LNCAP (cell line): ENCODE data around the gene CNOT8.

Experiments used
- TF ChIP-seq, protein P1 (sequence below): fragments of 450-650 bp; IDR thresholded peaks from 2 replicates; pipeline ENCODE4 v1.5.1; 2017; ENCODE audit warnings: mild to moderate bottlenecking

Gene CNOT8

DNA sequence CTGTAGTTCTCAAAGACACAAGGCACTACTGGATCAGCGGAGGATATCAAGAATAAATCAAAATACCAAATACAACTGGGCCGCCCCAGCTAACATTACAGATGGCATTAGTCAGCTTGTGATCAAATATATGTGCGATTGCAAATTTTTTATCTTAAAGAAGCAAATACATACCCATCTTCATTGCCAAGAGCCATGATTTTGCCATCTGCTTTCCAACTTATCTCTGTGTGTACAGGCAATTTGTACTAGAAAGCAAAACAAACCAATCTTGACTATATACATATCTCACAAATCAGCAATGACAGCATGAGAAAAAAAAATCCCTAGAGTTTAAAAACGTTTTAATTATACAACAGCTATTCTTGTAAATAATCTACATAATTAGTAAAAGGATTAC is 59.3 kb downstream of the CNOT8 start:
- TF ChIP-seq, protein P1, sequence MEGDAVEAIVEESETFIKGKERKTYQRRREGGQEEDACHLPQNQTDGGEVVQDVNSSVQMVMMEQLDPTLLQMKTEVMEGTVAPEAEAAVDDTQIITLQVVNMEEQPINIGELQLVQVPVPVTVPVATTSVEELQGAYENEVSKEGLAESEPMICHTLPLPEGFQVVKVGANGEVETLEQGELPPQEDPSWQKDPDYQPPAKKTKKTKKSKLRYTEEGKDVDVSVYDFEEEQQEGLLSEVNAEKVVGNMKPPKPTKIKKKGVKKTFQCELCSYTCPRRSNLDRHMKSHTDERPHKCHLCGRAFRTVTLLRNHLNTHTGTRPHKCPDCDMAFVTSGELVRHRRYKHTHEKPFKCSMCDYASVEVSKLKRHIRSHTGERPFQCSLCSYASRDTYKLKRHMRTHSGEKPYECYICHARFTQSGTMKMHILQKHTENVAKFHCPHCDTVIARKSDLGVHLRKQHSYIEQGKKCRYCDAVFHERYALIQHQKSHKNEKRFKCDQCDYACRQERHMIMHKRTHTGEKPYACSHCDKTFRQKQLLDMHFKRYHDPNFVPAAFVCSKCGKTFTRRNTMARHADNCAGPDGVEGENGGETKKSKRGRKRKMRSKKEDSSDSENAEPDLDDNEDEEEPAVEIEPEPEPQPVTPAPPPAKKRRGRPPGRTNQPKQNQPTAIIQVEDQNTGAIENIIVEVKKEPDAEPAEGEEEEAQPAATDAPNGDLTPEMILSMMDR: no peak

DNA sequence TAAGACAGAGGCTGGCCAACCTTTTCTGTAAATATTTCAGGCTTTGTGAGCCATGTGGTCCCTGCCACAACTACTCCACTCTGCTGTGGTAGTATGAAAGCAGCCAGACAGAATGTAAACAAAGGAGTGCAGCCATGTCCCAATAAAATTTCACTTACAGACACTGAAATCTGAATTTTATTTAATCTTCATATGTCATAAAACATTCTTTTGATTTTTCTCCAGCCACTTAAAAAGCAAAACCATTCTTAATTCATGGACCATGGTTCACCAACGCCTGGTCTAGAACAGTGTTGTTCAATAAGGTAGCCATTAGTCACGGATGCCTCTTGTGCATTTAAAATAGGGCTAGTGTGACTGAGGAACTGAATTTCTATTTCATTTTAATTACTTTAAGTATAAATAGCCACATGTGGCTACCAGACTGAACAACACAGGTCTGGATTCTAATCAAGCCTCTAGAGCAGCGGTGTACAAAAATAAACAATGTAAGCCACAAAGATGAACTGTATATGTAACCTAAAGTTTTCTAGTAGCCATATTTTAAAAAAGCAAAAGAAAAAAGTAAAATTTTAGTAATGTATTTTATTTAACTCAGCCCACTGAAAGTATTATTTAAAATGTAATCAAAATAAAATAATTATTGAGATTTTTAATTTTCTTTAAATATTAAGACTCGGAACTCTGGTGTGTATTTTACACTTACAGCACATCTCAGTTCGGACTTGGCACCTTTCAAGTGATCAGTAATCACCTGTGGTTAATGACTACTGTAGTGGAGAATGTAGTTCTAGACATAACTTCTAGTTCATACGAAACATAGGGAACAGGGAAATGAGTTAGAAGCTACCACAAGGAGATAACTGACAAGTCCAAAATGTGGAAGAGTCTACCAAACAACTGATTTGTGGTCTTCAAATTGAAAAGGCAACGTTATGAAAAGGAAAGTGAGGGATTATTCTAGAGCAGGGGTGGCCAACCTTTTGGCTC is 65.3 kb downstream of the CNOT8 start:
- TF ChIP-seq, protein P1: no peak
